ENCODE results near the gene OPCML. TPM values are rescaled to one million over a fixed set of nuclear protein-coding genes. Genes with fewer than 3 reads are reported as not detected.

Gene OPCML
- polyA plus RNA-seq, 1 donor from 2014 or later, result 11.6 TPM

- Histone ChIP-seq H3K9me3 (ENCODE audit: low read length) (no peaks in the 10 kb centered on the region), H3K27me3 (ENCODE audit: insufficient read depth, low read depth, low read length) (no peaks in the 10 kb centered on the region), H2AFZ (ENCODE audit: low read depth, low read length) (no peak overlapping the region), H3K4me2 (ENCODE audit: low read length) (no peak overlapping the region), H3K9me2 (ENCODE audit: insufficient read depth, low read length) (no peaks in the 10 kb centered on the region), H3K79me2 (replicated peaks; ENCODE audit: insufficient read depth, low read length) (no peaks in the 10 kb centered on the region), H3K9ac (ENCODE audit: low read length) (no peak overlapping the region), H3K27ac (ENCODE audit: low read length) (no peak overlapping the region), H4K20me1 (ENCODE audit: insufficient read depth) (no peaks in the 10 kb centered on the region), H3K4me3 (ENCODE audit: low read length) (no peak overlapping the region), H3K36me3 (ENCODE audit: insufficient read depth, low read length) (no peaks in the 10 kb centered on the region), H3F3A (ENCODE audit: insufficient read depth, low read length, poor library complexity, severe bottlenecking) (no peaks in the 10 kb centered on the region)
- TF ChIP-seq REST (IDR thresholded peaks at IDR 0.05; ENCODE audit: borderline replicate concordance) (no peak), RAD21 (conservative IDR thresholded peaks at IDR 0.05) (no peak), EZH2 (IDR thresholded peaks at IDR 0.05; ENCODE audit: borderline replicate concordance, insufficient read depth, low read length, poor library complexity, severe bottlenecking) (no peak), SMC3 (conservative IDR thresholded peaks at IDR 0.05; ENCODE audit: poor library complexity) (no peak)
These were observed 739.8 kb downstream of the OPCML start for GRCh38 chr11:132792341-132793140.

GRCh38 chr11:132790971-132791370 lies 741.3 kb downstream of the OPCML start:
- H4K20me1 ChIP-seq (ENCODE audit: insufficient read depth), result no peaks in the 10 kb centered on the region
- no peaks in the 10 kb centered on the region for H3K27me3 ChIP-seq (ENCODE audit: insufficient read depth, low read depth, low read length)
- no peaks in the 10 kb centered on the region for H3K36me3 ChIP-seq (ENCODE audit: insufficient read depth, low read length)
- no peak overlapping the region for H3K4me2 ChIP-seq (ENCODE audit: low read length)
- H3K27ac ChIP-seq (ENCODE audit: low read length), result no peak overlapping the region
- H3K9ac ChIP-seq (ENCODE audit: low read length), result no peak overlapping the region
- no peaks in the 10 kb centered on the region for H3K79me2 ChIP-seq (replicated peaks; ENCODE audit: insufficient read depth, low read length)
- H3F3A ChIP-seq (ENCODE audit: insufficient read depth, low read length, poor library complexity, severe bottlenecking), result no peaks in the 10 kb centered on the region
- H3K4me3 ChIP-seq (ENCODE audit: low read length), result no peak overlapping the region
- TF ChIP-seq RAD21 (conservative IDR thresholded peaks at IDR 0.05), result no peak
- no peak for TF ChIP-seq EZH2 (IDR thresholded peaks at IDR 0.05; ENCODE audit: borderline replicate concordance, insufficient read depth, low read length, poor library complexity, severe bottlenecking)
- TF ChIP-seq MXI1 (conservative IDR thresholded peaks at IDR 0.05; ENCODE audit: poor library complexity, severe bottlenecking), result no peak
- no peak for TF ChIP-seq EP300 (conservative IDR thresholded peaks at IDR 0.05; ENCODE audit: poor library complexity, severe bottlenecking)
- no peak for TF ChIP-seq POLR2AphosphoS5 (IDR thresholded peaks at IDR 0.05)
- no peak for TF ChIP-seq REST (IDR thresholded peaks at IDR 0.05; ENCODE audit: borderline replicate concordance)
- no peak for TF ChIP-seq TAF1 (IDR thresholded peaks at IDR 0.05; ENCODE audit: low read depth)
- no peak for TF ChIP-seq SMC3 (conservative IDR thresholded peaks at IDR 0.05; ENCODE audit: poor library complexity)
- TF ChIP-seq CTCF (IDR thresholded peaks at IDR 0.05; ENCODE audit: poor library complexity, severe bottlenecking), result no peak
- H3K9me2 ChIP-seq (ENCODE audit: insufficient read depth, low read length), result no peaks in the 10 kb centered on the region
- no peaks in the 10 kb centered on the region for H3K9me3 ChIP-seq (ENCODE audit: low read length)
- H2AFZ ChIP-seq (ENCODE audit: low read depth, low read length), result no peak overlapping the region
